ENCODE measurements around the gene PDE4A.
A peak's percentile ranks its signal among the peaks of the same experiment; 100 is the strongest.
"Not testable (repeated sequence)": the region's sequence is repeated elsewhere in the genome, so short reads cannot be mapped to it uniquely, and the experiment has no call there.

Gene PDE4A

GRCh38 chr19:10420444-10421239, at the start of gene PDE4A:
PDE4A (plus strand) TSS chr19:10420538; CDS start chr19:10420765, 227 bp downstream.
- DNase-seq (ENCODE audit: low read depth in 2 of 2) = peak in 1 of 2 donors; percentile 59

- DNase-seq (ENCODE audit: low read depth in 2 of 2) = no peak
Observed at GRCh38 chr19:10372690-10373089, 47.6 kb upstream of the PDE4A start.

DNA sequence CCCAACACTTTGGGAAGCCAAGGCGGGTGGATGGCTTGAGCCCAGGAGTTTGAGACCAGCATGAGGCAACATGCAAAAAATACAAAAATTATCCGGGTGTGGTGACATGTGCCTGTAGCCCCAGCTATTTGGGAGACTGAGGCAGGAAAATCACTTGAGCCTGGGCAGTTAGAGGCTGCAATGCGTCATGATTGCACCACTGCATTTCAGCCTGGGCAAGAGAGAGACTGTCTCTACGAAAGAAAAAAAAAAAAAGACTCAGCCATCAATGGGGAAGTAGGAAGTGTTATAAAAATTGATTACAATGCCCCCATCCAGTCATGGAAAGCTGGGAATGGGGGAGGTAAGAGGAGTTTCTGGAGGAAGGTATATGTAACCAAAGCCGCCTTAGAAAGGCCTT, 45.4 kb upstream of the PDE4A start:
- DNase-seq (ENCODE audit: low read depth in 2 of 2) = no peak

DNA sequence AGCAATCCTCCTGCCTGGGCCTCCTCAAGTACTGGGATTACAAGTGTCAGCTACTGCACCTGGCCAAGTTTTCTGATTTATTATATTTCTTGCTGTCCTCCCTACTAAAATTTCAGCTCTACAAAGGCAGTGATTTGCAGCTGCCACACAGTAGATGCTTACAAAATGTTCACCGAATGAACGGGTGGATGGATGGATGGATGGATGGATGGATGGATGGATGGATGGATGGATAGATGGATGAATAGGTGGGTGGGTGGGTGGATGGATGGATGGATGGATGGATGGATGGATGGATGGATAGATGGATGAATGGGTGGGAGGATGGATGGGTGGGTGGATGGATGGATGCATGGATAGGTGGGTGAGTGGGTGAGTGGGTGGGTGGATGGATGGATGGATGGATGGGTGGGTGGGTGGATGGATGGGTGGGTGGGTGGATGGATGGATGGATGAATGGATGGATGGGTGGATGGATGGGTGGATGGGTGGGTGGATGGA, 43.1 kb upstream of the PDE4A start:
- not testable (repeated sequence) for DNase-seq (ENCODE audit: low read depth in 2 of 2)

DNA sequence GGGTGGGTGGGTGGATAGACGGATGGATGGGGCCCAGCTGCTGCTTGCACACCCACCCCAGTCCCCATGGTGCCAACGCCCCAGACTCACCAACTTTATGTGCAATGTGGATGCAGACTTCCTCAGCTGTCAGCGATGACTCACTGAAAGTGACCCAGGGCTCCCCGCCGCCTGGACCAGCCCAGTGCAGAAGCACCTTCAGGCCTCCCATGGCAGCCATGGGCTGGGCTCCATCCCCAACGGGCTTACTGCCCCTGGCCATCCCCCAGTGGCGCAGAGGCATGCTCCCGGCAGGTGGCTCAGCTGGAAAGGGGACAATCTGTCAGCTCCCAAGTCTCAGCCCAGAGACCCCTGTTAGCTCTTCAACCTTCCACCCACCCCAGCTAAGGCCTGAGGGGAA, 42.2 kb upstream of the PDE4A start:
- DNase-seq (ENCODE audit: low read depth in 2 of 2) = no peak

DNA sequence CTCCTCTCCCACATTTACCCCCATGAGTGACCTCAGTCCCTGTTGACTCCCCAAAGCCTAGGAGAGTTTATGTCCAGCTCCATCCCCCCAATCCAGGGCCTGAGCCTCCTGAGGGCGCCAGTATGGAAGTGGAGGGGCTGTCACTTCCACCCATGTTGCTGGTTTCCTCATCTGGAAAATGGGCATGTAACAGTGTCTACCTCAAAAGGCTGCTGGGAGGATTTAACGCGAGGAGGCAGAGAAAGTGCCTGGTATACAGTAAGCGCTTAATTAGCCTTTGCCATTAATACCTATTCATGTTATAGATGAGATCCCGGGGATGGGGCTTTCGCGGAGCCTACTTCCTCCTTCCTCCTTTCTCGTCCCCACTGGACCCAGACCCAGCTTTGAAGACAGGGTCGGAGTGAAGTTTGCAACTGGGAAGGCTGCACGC, 40.4 kb upstream of the PDE4A start:
- no peak for DNase-seq (ENCODE audit: low read depth in 2 of 2)

DNA sequence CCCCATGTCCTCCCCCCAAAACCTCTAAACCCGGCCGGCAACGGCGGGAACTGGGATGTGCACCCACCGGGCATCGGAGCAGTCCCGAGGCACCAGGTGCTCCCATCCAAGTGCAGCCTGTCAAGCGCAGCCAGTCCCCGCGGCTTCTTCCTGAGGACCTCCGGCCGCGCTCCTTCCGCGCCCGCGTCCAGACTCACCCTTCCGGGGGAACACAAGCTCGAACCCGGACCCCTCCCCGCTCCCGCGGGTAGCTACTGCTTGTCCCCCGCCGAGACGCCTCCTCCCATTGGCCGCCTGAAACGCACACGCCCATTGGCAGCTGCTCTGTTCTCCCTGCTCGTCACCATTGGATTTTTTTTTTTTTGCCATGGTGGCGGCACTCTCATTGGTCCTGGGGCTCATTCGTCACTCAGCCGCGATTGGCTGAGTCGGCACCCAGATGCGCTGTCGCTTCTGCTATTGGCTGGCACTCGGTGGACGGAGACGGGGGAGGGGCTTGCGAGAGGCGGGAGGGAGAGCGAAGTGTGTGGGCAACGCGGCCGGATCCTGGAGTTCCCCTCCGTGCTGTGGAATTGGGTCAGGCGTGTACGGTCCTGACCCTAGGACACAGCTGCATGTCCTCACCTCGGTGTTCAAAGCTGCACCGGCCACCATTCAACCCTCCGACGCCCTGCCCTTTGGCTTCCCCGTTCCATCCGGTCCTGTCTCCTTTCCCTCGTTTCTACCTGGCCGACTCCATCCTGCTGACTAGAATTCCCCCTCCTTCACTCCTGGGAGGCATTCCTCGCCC, 39.8 kb upstream of the PDE4A start, which contains the start of gene TYK2:
TYK2 (minus strand) TSS at position 260 of the 790 bp plus-strand sequence. CDS start 2,166 bp downstream, outside the sequence.
- DNase-seq (ENCODE audit: low read depth in 2 of 2) = peak; percentile 92 to 95

DNA sequence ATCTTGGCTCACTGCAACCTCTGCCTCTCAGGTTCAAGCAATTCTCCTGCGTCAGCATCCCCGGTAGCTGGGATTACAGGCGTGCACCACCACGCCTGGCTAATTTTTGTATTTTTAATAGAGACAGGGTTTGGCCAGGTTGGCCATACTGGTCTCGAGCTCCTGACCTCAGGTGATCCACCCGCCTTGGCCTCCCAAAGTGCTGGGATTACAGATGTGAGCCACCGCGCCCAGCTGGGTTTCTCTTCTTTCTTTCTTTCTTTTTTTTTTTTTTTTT, 37.2 kb upstream of the PDE4A start:
- not testable (repeated sequence) for DNase-seq (ENCODE audit: low read depth in 2 of 2)

GRCh38 chr19:10384580-10384979, 35.8 kb upstream of the PDE4A start:
- no peak for DNase-seq (ENCODE audit: low read depth in 2 of 2)

- DNase-seq (ENCODE audit: low read depth in 2 of 2) = peak in 1 of 2 donors; percentile 69
Observed at GRCh38 chr19:10388957-10389356, 31.4 kb upstream of the PDE4A start.

GRCh38 chr19:10389863-10390262, 30.5 kb upstream of the PDE4A start:
- DNase-seq (ENCODE audit: low read depth in 2 of 2) = no peak

GRCh38 chr19:10390652-10391286, 29.6 kb upstream of the PDE4A start:
- DNase-seq (ENCODE audit: low read depth in 2 of 2) = peak in 1 of 2 donors; percentile 52

- no peak for DNase-seq (ENCODE audit: low read depth in 2 of 2)
Observed at GRCh38 chr19:10392120-10392519, 28.2 kb upstream of the PDE4A start.

DNA sequence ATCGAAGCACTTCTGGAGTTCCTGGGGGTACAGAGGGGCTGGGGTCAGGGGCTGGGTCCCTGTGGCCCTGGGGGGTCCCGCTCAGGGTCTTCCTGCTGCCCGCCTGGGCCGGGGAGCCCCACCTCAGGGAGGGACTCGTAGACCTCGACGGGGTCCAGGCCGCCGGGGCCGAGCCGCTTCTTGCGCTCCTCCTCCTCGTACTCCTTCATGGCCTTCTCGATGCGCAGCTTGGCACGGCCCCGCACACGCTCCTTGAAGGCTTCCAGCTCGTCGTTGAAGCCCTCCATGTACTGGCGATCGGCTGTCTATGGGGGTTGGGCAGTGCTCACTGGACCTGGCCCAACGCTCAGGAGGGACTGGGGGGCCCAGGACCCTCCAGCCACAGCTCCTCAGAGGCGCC, 27.2 kb upstream of the PDE4A start:
- no peak for DNase-seq (ENCODE audit: low read depth in 2 of 2)

GRCh38 chr19:10395003-10395402, 25.3 kb upstream of the PDE4A start:
- DNase-seq (ENCODE audit: low read depth in 2 of 2) = no peak

DNA sequence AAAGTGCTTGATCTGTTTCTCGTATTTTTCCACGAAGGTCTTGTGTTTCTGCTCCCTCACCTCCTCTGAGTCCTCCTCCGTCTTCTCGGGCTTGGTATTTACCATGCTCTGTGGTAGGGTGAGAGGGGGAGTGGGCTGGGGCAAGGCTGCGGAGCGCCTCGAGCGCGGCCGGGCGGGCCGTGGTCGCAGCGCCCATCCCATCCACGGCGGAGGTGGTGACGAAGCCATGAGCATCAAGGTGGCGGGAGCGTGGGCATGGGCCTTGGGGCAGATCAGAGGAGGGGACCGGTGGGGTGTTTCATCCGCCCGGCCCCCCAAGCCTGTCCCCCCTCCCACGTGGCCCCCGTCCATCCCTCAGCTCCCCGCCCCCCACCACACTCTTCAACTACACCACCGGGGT, 24.9 kb upstream of the PDE4A start:
- DNase-seq (ENCODE audit: low read depth in 2 of 2) = no peak

DNA sequence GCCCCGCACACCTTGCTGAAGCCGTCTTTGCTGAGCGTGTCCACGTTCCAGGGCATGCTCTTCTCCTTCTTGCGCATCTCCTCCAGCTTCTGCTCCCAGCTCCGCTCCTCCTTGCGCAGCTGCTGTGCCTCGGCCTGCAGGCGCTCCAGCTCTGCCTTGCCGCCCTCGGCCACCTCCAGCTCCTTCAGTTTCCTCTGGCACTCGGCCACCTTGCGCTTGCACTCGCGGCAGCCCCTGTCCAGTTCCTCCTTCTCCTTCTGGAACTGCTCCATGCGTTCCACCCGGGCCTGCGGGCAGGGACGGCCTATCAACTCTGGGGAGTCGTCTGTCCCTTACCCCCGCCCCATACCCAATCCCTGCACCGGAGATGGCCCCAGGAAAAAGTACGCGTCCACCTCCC, 24.4 kb upstream of the PDE4A start:
- DNase-seq (ENCODE audit: low read depth in 2 of 2) = no peak

DNA sequence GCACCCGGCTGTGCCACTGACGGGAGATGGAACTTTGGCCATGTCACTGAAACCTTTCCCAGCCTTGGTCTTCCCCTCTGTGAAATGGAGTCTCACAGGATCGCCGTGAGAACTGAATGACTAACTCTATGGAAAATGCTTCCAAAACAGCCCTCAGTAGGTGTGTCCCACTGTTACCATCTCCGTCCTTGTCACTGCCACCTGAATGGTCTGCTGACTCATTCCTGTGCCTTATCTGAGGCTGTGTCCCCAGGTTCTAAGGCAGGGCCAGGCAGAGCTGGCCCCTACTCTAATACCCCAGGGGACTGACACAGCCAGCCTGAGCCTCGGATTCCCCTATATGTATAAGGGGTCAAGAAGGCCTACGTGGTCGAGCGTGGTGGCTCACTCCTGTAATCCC, 21.5 kb upstream of the PDE4A start:
- DNase-seq (ENCODE audit: low read depth in 2 of 2) = no peak

DNA sequence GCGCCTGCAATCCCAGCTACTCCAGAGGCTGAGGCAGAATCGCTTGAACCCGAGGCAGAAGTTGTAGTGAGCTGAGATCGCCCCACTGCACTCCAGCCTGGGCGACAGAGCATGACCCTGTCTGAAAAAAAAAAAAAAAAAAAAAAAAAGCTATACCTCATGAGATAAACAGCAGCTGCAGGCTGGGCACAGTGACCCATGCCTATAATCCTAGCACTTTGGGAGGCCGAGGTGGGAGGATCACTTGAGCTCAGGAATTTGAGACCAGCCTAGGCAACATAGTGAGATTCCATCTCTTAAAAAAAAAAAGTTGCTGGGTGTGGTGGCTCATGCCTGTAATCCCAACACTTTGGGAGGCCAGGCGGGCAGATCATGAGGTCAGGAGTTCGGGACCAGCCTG, 21.0 kb upstream of the PDE4A start:
- not testable (repeated sequence) for DNase-seq (ENCODE audit: low read depth in 2 of 2)

DNA sequence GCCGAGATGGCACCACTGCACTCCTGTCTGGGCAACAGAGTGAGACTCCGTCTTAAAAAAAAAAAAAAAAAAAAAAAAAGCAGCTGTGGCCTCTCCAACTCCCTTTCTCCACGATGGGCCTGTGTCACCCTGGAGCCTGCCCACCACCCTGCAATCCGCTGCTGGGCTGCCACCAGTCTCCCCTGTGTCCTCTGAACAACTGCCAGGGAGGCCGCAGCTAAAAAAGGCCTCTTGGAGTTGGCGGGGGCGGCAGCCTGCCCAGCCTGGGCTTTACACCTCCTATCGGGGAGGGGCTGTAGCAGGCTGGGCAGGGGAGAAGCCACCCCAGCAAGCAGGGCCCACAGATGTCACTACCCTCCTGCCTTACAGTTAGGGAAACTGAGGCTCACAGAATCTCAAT, 20.5 kb upstream of the PDE4A start:
- no peak for DNase-seq (ENCODE audit: low read depth in 2 of 2)

- DNase-seq (ENCODE audit: low read depth in 2 of 2) = no peak
Observed at GRCh38 chr19:10402441-10403038, 17.8 kb upstream of the PDE4A start.
